Nephron progenitor cell (in vitro differentiated cells): ENCODE results near the gene DHRS13.

Source experiments
- DNase-seq: peaks from one replicate; pipeline ENCODE4 v3.0.0; 2021
- H3K27ac Mint-ChIP-seq: 2 replicates; pipeline ENCODE4 v1.8.0; 2021; ENCODE audit warnings: mild to moderate bottlenecking, moderate library complexity, mixed read lengths
- H3K27me3 Mint-ChIP-seq: 2 replicates; pipeline ENCODE4 v1.8.0; 2021; ENCODE audit warnings: mild to moderate bottlenecking, low read depth, mixed read lengths; ENCODE audit not compliant: poor library complexity
- H3K36me3 Mint-ChIP-seq: 2 replicates; pipeline ENCODE4 v1.8.0; 2021; ENCODE audit warnings: low read depth, mixed read lengths
- H3K4me1 Mint-ChIP-seq: 2 replicates; pipeline ENCODE4 v1.8.0; 2021; ENCODE audit warnings: mixed read lengths
- H3K4me3 Mint-ChIP-seq: 2 replicates; pipeline ENCODE4 v1.8.0; 2021; ENCODE audit warnings: mild to moderate bottlenecking, moderate library complexity, mixed read lengths
- H3K9me3 Mint-ChIP-seq: 2 replicates; pipeline ENCODE4 v1.8.0; 2021; ENCODE audit warnings: mild to moderate bottlenecking, moderate library complexity, mixed read lengths
- TF ChIP-seq, protein P1 (sequence below): fragments of 200-600 bp; sonication (generic); IDR thresholded peaks from 2 replicates; pipeline ENCODE4 v1.5.0; 2021; ENCODE audit warnings: antibody characterized with exemption

The DHRS13 gene

DNA sequence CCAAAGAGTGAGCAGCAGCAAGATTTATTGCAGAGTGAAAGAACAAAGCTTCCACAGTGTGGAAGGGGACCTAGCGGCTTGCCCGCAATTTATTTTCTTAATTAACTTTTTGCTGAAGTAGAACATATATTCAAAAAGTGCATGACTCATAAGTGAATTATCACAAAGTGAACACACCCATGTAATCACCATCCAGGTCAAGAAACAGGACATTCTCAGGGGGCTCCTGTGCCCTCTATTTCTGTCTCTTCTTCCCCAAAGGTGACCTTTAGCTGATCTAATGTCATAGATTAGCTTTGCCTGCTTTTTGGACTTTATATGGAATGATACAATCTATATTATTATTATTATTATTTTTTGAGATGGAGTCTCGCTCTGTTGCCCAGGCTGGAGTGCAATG is 28.1 kb downstream of the DHRS13 start:
- H3K27me3 Mint-ChIP-seq = no peaks in the 10 kb centered on the region

DNA sequence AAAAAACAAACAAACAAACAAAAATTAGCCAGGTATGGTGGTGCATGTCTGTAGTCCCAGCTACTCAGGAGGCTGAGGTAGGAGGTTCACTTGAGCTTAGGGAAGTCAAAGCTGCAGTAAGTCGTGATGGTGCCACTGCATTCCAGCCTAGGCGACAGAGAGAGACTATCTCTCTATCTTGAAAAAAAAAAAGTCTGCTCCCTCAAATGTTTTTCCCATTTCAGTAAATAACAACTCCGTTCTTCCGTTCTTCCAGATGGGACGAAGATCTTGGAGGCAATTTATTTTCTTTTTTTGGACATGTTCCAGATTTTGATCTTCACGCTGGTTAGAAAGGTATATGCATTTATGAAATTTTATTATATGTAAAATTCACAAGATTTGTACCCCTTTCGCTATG is 29.0 kb downstream of the DHRS13 start:
- TF ChIP-seq, protein P1, sequence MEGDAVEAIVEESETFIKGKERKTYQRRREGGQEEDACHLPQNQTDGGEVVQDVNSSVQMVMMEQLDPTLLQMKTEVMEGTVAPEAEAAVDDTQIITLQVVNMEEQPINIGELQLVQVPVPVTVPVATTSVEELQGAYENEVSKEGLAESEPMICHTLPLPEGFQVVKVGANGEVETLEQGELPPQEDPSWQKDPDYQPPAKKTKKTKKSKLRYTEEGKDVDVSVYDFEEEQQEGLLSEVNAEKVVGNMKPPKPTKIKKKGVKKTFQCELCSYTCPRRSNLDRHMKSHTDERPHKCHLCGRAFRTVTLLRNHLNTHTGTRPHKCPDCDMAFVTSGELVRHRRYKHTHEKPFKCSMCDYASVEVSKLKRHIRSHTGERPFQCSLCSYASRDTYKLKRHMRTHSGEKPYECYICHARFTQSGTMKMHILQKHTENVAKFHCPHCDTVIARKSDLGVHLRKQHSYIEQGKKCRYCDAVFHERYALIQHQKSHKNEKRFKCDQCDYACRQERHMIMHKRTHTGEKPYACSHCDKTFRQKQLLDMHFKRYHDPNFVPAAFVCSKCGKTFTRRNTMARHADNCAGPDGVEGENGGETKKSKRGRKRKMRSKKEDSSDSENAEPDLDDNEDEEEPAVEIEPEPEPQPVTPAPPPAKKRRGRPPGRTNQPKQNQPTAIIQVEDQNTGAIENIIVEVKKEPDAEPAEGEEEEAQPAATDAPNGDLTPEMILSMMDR = no peak
- peaks cover 16% of the 10 kb centered on the region for H3K4me1 Mint-ChIP-seq
- H3K27me3 Mint-ChIP-seq = no peaks in the 10 kb centered on the region

More for the DNA sequence above, 28.1 kb downstream of the DHRS13 start:
- H3K9me3 Mint-ChIP-seq = peaks cover 11% of the 10 kb centered on the region
- DNase-seq = no peak
- TF ChIP-seq, protein P1 = no peak
- peaks cover 16% of the 10 kb centered on the region for H3K4me1 Mint-ChIP-seq
- no peak overlapping the region for H3K27ac Mint-ChIP-seq
- H3K4me3 Mint-ChIP-seq = no peak overlapping the region
- H3K36me3 Mint-ChIP-seq = peaks cover 21% of the 10 kb centered on the region

DNA sequence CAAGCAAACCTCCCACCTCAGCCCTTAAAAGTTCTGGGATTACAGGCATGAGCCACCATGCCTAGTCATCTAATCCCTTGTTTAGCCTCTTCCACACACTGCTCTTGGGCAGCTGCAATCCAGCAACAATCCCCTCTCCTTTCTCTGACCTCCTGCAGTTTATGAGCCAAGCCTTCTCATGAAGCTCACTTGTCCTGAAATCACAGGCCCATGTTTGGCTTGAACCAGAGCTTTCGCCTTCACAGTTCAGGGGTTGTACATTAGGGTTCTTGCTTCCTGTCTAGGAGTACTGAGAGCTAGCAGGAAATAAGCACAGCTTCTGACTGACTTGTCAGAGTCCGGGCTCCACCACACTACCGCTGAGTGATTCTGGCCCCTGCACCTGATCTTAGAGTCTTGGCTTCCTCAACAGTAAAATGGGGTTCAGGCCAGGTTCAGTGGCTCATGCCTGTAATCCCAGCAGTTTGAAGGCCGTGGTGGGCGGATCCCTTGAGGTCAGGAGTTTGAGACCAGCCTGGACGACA is 31.8 kb downstream of the DHRS13 start:
- Mint-ChIP-seq H3K4me1 (peaks cover 21% of the 10 kb centered on the region), H3K27ac (peak overlapping the region; percentile 91), H3K36me3 (no peaks in the 10 kb centered on the region), H3K4me3 (no peak overlapping the region), H3K9me3 (no peaks in the 10 kb centered on the region), H3K27me3 (peaks cover 8% of the 10 kb centered on the region)
- DNase-seq = no peak
- TF ChIP-seq, protein P1 = no peak

More for the DNA sequence above, 29.0 kb downstream of the DHRS13 start:
- Mint-ChIP-seq H3K4me3 (no peak overlapping the region), H3K9me3 (peaks cover 11% of the 10 kb centered on the region), H3K36me3 (peaks cover 16% of the 10 kb centered on the region), H3K27ac (no peak overlapping the region)
- no peak for DNase-seq

DNA sequence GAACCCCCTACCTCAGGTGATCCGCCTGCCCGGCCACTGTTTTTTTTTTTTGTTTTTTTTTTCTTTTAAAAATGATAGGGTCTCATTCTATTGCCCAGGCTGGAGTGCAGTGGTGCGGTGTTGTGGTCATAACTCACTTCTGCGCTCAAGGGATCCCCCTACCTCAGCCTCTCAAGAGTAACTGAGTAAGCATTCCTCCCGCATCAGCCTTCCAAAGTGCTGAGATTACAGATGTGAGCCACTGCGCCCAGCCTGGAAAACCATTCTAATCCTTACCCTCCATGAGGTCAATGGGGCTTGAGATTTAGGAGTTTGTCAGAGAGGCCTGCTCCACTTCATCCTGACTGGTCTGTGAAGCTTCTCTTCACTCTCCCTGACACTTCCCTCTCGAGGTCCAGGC is 35.6 kb downstream of the DHRS13 start:
- TF ChIP-seq, protein P1 = no peak
- Mint-ChIP-seq H3K27me3 (peaks cover 10% of the 10 kb centered on the region), H3K4me1 (peaks cover 11% of the 10 kb centered on the region), H3K4me3 (no peak overlapping the region), H3K27ac (peak overlapping the region; percentile 54), H3K36me3 (no peaks in the 10 kb centered on the region), H3K9me3 (no peaks in the 10 kb centered on the region)
- no peak for DNase-seq

DNA sequence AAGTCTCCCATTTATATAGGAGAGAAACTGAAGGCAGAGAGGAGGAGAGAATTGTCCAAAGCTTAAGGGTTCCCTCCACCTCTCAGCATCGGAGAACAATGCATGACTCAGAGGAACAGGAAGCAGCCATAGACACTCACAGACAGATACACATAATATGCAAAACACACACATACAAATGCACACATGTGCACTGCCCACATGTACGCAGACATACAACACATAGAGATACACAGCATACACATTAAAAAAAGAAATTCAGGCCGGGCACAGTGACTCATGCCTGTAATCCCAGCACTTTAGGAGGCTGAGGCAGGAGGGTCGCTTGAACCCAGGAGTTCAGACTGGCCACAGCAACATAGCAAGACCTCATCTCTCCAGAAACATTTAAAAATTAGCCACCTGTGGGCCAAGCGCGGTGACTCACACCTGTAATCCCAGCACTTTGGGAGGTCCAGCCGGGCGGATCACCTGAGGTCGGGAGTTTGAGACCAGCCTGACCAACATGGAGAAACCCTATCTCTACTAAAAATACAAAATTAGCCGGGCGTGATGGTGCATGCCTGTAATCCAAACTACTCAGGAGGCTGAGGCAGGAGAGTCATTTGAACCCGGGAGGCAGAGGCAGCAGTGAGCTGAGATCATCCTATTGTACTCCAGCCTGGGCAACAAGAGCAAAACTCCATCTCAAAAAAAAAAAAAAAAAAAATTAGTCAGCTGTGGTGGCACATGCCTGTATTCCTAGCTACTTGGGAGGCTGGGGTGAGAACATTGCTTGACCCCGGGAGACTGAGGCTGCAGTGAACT is 36.7 kb downstream of the DHRS13 start:
- DNase-seq = no peak
- TF ChIP-seq, protein P1 = no peak
- Mint-ChIP-seq H3K4me1 (peaks cover 9% of the 10 kb centered on the region), H3K36me3 (no peaks in the 10 kb centered on the region), H3K27me3 (peaks cover 10% of the 10 kb centered on the region), H3K27ac (no peak overlapping the region), H3K9me3 (no peaks in the 10 kb centered on the region), H3K4me3 (no peak overlapping the region)
